ENCODE results near the gene RNF141. TPM values are rescaled to one million over a fixed set of nuclear protein-coding genes. Genes with fewer than 3 reads are reported as not detected.

The RNF141 gene
- polyA plus RNA-seq, 1 of the 3 experiments (the other 2 are of a cell fraction): 6.9 TPM

DNA sequence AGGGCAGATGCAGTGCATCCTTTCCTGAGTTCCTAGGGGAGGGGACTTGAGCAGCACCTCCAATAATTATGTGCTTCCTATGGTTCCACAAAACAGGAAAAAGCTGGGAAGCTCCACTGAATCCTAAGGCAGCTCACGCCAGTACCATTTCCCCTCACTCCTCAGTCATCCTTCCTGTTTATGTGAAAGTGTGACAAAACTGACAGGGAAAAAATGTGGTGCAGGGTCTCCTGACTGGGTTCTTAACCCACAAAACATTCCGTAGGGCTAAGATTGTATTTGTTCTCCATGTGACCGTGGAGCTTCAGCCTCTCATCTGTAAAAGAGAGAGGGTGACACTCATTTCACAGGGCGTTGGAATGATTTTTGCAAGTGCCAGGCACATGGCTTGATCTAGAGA lies 39.6 kb upstream of the RNF141 start:
- peaks cover 0 to 7% of the 10 kb centered on the region in 2 experiments; a peak in 2 of 4 replicates for H3K4me1 ChIP-seq (ENCODE audit: control insufficient read depth in 1 of 2, insufficient read depth in 2 of 2, low read depth in 1 of 2, low read length in 1 of 2)
- no peaks in the 10 kb centered on the region for H3K36me3 ChIP-seq (replicated peaks in 1 of 2; ENCODE audit: control insufficient read depth in 1 of 2, insufficient read depth in 2 of 2, low read length in 1 of 2)
- H3K9ac ChIP-seq: no peak overlapping the region
- WGBS (ENCODE audit: low lambda C conversion rate): 57% methylated on average over 4 of the region's 4 CpGs
- no peaks in the 10 kb centered on the region for H3K79me2 ChIP-seq (ENCODE audit: insufficient read depth)
- no peaks in the 10 kb centered on the region for H3K9me2 ChIP-seq
- H3K27ac ChIP-seq (ENCODE audit: low read depth in 2 of 2, low read length in 1 of 2): no peak overlapping the region
- H4K20me1 ChIP-seq (ENCODE audit: insufficient read depth): no peaks in the 10 kb centered on the region
- no peak for DNase-seq
- no peak overlapping the region for H3K4me2 ChIP-seq
- CTCF ChIA-PET: interaction anchor here (1.6 kb wide), 1 partner anchor 39 kb away, joined by 6 read pairs; the partner anchor contains the start of gene RNF141
- no peaks in the 10 kb centered on the region for H3K27me3 ChIP-seq (ENCODE audit: insufficient read depth)
- POLR2A ChIA-PET: no interaction called here
- H2AFZ ChIP-seq (ENCODE audit: low read depth): no peak overlapping the region
- no peaks in the 10 kb centered on the region for H3F3A ChIP-seq (replicated peaks; ENCODE audit: insufficient read depth)
- no peak overlapping the region for H3K4me3 ChIP-seq (ENCODE audit: low read depth in 2 of 2, low read length in 1 of 2)
- TF ChIP-seq MEF2A (IDR thresholded peaks at IDR 0.05; ENCODE audit: borderline replicate concordance, low read depth): no peak
- TF ChIP-seq GATA2 (CRISPR knock-in tag; IDR thresholded peaks at IDR 0.05): no peak
- no peak for TF ChIP-seq FOXM1 (IDR thresholded peaks at IDR 0.05; ENCODE audit: low read depth)
- TF ChIP-seq RFX5 (IDR thresholded peaks at IDR 0.05; ENCODE audit: low read length): no peak
- TF ChIP-seq NRF1 (IDR thresholded peaks at IDR 0.05; ENCODE audit: low read depth, low read length): no peak
- TF ChIP-seq ELF1 (IDR thresholded peaks at IDR 0.05): no peak
- TF ChIP-seq, protein P1, sequence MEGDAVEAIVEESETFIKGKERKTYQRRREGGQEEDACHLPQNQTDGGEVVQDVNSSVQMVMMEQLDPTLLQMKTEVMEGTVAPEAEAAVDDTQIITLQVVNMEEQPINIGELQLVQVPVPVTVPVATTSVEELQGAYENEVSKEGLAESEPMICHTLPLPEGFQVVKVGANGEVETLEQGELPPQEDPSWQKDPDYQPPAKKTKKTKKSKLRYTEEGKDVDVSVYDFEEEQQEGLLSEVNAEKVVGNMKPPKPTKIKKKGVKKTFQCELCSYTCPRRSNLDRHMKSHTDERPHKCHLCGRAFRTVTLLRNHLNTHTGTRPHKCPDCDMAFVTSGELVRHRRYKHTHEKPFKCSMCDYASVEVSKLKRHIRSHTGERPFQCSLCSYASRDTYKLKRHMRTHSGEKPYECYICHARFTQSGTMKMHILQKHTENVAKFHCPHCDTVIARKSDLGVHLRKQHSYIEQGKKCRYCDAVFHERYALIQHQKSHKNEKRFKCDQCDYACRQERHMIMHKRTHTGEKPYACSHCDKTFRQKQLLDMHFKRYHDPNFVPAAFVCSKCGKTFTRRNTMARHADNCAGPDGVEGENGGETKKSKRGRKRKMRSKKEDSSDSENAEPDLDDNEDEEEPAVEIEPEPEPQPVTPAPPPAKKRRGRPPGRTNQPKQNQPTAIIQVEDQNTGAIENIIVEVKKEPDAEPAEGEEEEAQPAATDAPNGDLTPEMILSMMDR (IDR thresholded peaks at IDR 0.05): no peak
- TF ChIP-seq, protein P2, sequence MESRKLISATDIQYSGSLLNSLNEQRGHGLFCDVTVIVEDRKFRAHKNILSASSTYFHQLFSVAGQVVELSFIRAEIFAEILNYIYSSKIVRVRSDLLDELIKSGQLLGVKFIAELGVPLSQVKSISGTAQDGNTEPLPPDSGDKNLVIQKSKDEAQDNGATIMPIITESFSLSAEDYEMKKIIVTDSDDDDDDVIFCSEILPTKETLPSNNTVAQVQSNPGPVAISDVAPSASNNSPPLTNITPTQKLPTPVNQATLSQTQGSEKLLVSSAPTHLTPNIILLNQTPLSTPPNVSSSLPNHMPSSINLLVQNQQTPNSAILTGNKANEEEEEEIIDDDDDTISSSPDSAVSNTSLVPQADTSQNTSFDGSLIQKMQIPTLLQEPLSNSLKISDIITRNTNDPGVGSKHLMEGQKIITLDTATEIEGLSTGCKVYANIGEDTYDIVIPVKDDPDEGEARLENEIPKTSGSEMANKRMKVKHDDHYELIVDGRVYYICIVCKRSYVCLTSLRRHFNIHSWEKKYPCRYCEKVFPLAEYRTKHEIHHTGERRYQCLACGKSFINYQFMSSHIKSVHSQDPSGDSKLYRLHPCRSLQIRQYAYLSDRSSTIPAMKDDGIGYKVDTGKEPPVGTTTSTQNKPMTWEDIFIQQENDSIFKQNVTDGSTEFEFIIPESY (IDR thresholded peaks at IDR 0.05; ENCODE audit: borderline replicate concordance, low read depth): no peak
- TF ChIP-seq EP300 (IDR thresholded peaks at IDR 0.05; ENCODE audit: borderline replicate concordance in 1 of 2, low read depth in 1 of 2, low read length in 1 of 2): no peak
- no peak for TF ChIP-seq TAF1 (IDR thresholded peaks at IDR 0.05; ENCODE audit: borderline replicate concordance, low read depth, low read length)
- TF ChIP-seq JUND (IDR thresholded peaks at IDR 0.05): no peak
- TF ChIP-seq, protein P3, sequence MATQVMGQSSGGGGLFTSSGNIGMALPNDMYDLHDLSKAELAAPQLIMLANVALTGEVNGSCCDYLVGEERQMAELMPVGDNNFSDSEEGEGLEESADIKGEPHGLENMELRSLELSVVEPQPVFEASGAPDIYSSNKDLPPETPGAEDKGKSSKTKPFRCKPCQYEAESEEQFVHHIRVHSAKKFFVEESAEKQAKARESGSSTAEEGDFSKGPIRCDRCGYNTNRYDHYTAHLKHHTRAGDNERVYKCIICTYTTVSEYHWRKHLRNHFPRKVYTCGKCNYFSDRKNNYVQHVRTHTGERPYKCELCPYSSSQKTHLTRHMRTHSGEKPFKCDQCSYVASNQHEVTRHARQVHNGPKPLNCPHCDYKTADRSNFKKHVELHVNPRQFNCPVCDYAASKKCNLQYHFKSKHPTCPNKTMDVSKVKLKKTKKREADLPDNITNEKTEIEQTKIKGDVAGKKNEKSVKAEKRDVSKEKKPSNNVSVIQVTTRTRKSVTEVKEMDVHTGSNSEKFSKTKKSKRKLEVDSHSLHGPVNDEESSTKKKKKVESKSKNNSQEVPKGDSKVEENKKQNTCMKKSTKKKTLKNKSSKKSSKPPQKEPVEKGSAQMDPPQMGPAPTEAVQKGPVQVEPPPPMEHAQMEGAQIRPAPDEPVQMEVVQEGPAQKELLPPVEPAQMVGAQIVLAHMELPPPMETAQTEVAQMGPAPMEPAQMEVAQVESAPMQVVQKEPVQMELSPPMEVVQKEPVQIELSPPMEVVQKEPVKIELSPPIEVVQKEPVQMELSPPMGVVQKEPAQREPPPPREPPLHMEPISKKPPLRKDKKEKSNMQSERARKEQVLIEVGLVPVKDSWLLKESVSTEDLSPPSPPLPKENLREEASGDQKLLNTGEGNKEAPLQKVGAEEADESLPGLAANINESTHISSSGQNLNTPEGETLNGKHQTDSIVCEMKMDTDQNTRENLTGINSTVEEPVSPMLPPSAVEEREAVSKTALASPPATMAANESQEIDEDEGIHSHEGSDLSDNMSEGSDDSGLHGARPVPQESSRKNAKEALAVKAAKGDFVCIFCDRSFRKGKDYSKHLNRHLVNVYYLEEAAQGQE (IDR thresholded peaks at IDR 0.05; ENCODE audit: low read depth, low read length): no peak
- TF ChIP-seq RAD21 (IDR thresholded peaks at IDR 0.05; ENCODE audit: low read length): no peak
- no peak for TF ChIP-seq RXRA (IDR thresholded peaks at IDR 0.05; ENCODE audit: borderline replicate concordance, low read depth)
- TF ChIP-seq YY1 (IDR thresholded peaks at IDR 0.05; ENCODE audit: low read depth): no peak
- no peak for TF ChIP-seq RCOR1 (IDR thresholded peaks at IDR 0.05; ENCODE audit: low read length)
- TF ChIP-seq, protein P4, sequence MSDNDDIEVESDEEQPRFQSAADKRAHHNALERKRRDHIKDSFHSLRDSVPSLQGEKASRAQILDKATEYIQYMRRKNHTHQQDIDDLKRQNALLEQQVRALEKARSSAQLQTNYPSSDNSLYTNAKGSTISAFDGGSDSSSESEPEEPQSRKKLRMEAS (IDR thresholded peaks at IDR 0.05; ENCODE audit: low read depth): no peak
- TF ChIP-seq FOSL2 (IDR thresholded peaks at IDR 0.05; ENCODE audit: borderline replicate concordance, low read depth): no peak
- TF ChIP-seq TEAD4 (IDR thresholded peaks at IDR 0.05; ENCODE audit: borderline replicate concordance, insufficient read depth): no peak
- TF ChIP-seq MXI1 (IDR thresholded peaks at IDR 0.05; ENCODE audit: low read depth, low read length): no peak
- no peaks in the 10 kb centered on the region for H3K9me3 ChIP-seq

All from SK-N-SH (cell line).